Astrocyte (in vitro differentiated cells and primary cell): Measurements from ENCODE around the gene PPP1R15A. TPM values are rescaled to one million over a fixed set of nuclear protein-coding genes. Genes with fewer than 3 reads are reported as not detected.
A peak's percentile ranks its signal among the peaks of the same experiment; 100 is the strongest.

Source experiments
- DNase-seq: peaks from one replicate; pipeline ENCODE4 v3.0.0-alpha.2; 2010; ENCODE audit warnings: low read depth
- FAIRE-seq: peaks from 2 replicates; lab custom pipeline; 2011; peaks lifted over from hg19 to GRCh38; lab: Jason Lieb, UNC
- H2AFZ ChIP-seq: 2 replicates; pipeline ENCODE4 v1.6.0; 2012; ENCODE audit warnings: low read depth, low read length, inconsistent platforms
- H3K27ac ChIP-seq: 2 replicates; pipeline ENCODE4 v1.5.1; 2011; ENCODE audit warnings: low read depth, low read length, inconsistent platforms
- H3K27me3 ChIP-seq: 2 replicates; pipeline ENCODE4 v1.6.0; 2011; ENCODE audit warnings: low read length, inconsistent platforms; ENCODE audit not compliant: insufficient read depth
- H3K36me3 ChIP-seq: 2 replicates; pipeline ENCODE4 v1.5.1; 2011; ENCODE audit warnings: low read length, inconsistent platforms; ENCODE audit not compliant: insufficient read depth
- H3K4me1 ChIP-seq: 2 replicates; pipeline ENCODE4 v1.5.1; 2011; ENCODE audit warnings: low read length, inconsistent platforms; ENCODE audit not compliant: insufficient read depth
- H3K4me2 ChIP-seq: 2 replicates; pipeline ENCODE4 v1.6.0; 2012; ENCODE audit warnings: low read length, inconsistent platforms
- H3K4me3 ChIP-seq: 2 replicates; pipeline ENCODE4 v1.5.1; 2011; ENCODE audit warnings: low read depth, mild to moderate bottlenecking, low read length, inconsistent platforms; ENCODE audit not compliant: insufficient read depth
- H3K79me2 ChIP-seq: 2 replicates; pipeline ENCODE4 v1.6.0; 2012; ENCODE audit warnings: mild to moderate bottlenecking, low read length, inconsistent platforms; ENCODE audit not compliant: insufficient read depth
- H3K9ac ChIP-seq: 2 replicates; pipeline ENCODE4 v1.6.0; 2012; ENCODE audit warnings: mild to moderate bottlenecking, low read length, inconsistent platforms
- H3K9me3 ChIP-seq: 2 replicates; pipeline ENCODE4 v1.5.1; 2012; ENCODE audit warnings: low read depth, mild to moderate bottlenecking, low read length, inconsistent platforms; ENCODE audit not compliant: insufficient read depth
- H4K20me1 ChIP-seq: 2 replicates; pipeline ENCODE4 v1.6.0; 2012; ENCODE audit warnings: low read length, inconsistent platforms; ENCODE audit not compliant: insufficient read depth
- H3K27ac Mint-ChIP-seq: one replicate; pipeline ENCODE4 v1.8.0; 2021; ENCODE audit warnings: mild to moderate bottlenecking, mixed read lengths; ENCODE audit not compliant: unreplicated experiment
- H3K27me3 Mint-ChIP-seq: one replicate; pipeline ENCODE4 v1.8.0; 2021; ENCODE audit warnings: low read depth, mixed read lengths; ENCODE audit not compliant: unreplicated experiment
- H3K36me3 Mint-ChIP-seq: one replicate; pipeline ENCODE4 v1.8.0; 2021; ENCODE audit warnings: low read depth, mixed read lengths; ENCODE audit not compliant: unreplicated experiment
- H3K4me1 Mint-ChIP-seq: one replicate; pipeline ENCODE4 v1.8.0; 2021; ENCODE audit warnings: low read depth, mixed read lengths; ENCODE audit not compliant: unreplicated experiment
- H3K4me3 Mint-ChIP-seq: one replicate; pipeline ENCODE4 v1.8.0; 2021; ENCODE audit warnings: mild to moderate bottlenecking, moderate library complexity, mixed read lengths; ENCODE audit not compliant: unreplicated experiment
- H3K9me3 Mint-ChIP-seq: one replicate; pipeline ENCODE4 v1.8.0; 2021; ENCODE audit warnings: mild to moderate bottlenecking, mixed read lengths; ENCODE audit not compliant: unreplicated experiment
- EZH2 ChIP-seq: IDR thresholded peaks from 2 replicates; pipeline ENCODE4 v1.6.1; 2012; ENCODE audit warnings: mild to moderate bottlenecking, low read length, inconsistent platforms; ENCODE audit not compliant: insufficient read depth
- total RNA-seq: library from RNA; stranded (reverse); gene quantifications from 2 replicates; pipeline ENCODE4 v1.2.1, GENCODE V29; 2021
- TF ChIP-seq, protein P1 (sequence below): IDR thresholded peaks from 2 replicates; pipeline ENCODE4 v1.5.1; 2011; ENCODE audit warnings: low read depth, mild to moderate bottlenecking, inconsistent platforms, low read length, moderate library complexity; ENCODE audit not compliant: insufficient read depth

The PPP1R15A gene
- total RNA-seq, 1 donor from 2014 or later: 53.2 TPM

DNA sequence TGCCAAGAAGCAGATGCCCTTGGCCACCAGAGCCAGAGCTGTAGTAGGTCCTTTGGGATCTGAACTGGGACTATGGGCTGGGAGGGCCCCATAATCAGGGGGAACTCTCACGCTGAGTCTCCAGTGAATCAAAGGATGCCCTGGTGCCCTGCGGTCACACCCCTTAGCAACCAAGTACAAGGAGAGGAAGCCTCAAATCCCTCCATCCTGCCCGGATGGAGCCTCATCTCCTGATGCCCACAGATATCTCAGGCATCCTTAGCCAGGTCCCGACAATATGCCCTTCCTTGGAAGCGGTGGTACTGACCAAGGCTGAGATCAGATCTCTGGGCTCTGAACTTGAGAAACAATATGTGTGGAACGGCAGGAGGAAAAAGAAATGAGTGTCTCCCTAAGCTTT is 5.5 kb upstream of the PPP1R15A start:
- H2AFZ ChIP-seq: no peak overlapping the region
- H4K20me1 ChIP-seq: no peaks in the 10 kb centered on the region
- peaks cover 14% of the 10 kb centered on the region for H3K79me2 ChIP-seq
- Mint-ChIP-seq H3K27me3 (peaks cover 2% of the 10 kb centered on the region), H3K4me1 (peaks cover 10% of the 10 kb centered on the region), H3K27ac (no peak overlapping the region), H3K36me3 (peaks cover 14% of the 10 kb centered on the region), H3K9me3 (no peaks in the 10 kb centered on the region), H3K4me3 (peak overlapping the region; percentile 87)
- H3K27me3 ChIP-seq: no peaks in the 10 kb centered on the region
- H3K36me3 ChIP-seq: no peaks in the 10 kb centered on the region
- TF ChIP-seq EZH2: no peak
- TF ChIP-seq, protein P1, sequence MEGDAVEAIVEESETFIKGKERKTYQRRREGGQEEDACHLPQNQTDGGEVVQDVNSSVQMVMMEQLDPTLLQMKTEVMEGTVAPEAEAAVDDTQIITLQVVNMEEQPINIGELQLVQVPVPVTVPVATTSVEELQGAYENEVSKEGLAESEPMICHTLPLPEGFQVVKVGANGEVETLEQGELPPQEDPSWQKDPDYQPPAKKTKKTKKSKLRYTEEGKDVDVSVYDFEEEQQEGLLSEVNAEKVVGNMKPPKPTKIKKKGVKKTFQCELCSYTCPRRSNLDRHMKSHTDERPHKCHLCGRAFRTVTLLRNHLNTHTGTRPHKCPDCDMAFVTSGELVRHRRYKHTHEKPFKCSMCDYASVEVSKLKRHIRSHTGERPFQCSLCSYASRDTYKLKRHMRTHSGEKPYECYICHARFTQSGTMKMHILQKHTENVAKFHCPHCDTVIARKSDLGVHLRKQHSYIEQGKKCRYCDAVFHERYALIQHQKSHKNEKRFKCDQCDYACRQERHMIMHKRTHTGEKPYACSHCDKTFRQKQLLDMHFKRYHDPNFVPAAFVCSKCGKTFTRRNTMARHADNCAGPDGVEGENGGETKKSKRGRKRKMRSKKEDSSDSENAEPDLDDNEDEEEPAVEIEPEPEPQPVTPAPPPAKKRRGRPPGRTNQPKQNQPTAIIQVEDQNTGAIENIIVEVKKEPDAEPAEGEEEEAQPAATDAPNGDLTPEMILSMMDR: no peak
- H3K27ac ChIP-seq: no peak overlapping the region
- H3K4me1 ChIP-seq: peaks cover 15% of the 10 kb centered on the region
- H3K9me3 ChIP-seq: no peaks in the 10 kb centered on the region
- H3K9ac ChIP-seq: peak overlapping the region; percentile 2
- no peak for DNase-seq
- H3K4me3 ChIP-seq: no peak overlapping the region
- no peak for FAIRE-seq
- H3K4me2 ChIP-seq: peak overlapping the region; percentile 98

DNA sequence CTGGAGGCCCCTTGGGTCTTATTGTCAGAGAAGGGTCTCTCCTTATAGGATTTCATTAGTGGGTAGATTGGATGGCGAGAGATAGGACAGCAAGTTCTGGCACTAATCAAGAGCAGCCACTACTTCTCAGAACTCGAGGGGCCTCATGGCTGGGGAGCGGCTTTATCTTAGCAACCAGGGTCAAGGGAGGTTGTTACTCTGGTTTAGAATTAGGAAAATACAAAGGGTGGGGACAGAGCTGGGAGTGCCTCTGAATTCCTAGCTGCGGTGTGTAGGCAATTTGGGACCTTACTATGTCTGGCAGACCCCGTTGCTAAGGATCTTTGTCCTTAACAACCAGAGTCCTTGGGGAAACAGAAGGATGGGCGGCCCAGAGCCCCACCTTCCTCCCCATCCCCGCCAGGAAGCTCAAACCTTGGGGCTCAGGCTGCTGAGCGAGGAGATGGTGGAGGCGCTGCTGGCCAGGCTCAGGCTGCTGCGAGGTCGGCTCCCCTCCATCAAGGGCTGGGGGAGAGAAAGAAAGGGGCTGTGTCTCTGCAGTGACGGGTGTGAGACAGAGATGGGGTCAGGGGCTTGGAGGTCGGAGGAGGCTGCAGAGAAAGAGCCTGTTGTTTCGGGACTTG is 5.0 kb upstream of the PPP1R15A start:
- Histone ChIP-seq H3K4me1 (peaks cover 15% of the 10 kb centered on the region), H3K9ac (peak overlapping the region; percentile 91), H3K9me3 (no peaks in the 10 kb centered on the region), H3K27ac (no peak overlapping the region), H3K36me3 (no peaks in the 10 kb centered on the region), H3K27me3 (no peaks in the 10 kb centered on the region), H3K4me2 (peak overlapping the region; percentile 98), H3K4me3 (peak overlapping the region; percentile 54), H2AFZ (no peak overlapping the region), H4K20me1 (no peaks in the 10 kb centered on the region), H3K79me2 (peaks cover 14% of the 10 kb centered on the region)
- H3K36me3 Mint-ChIP-seq: peaks cover 12% of the 10 kb centered on the region
- TF ChIP-seq, protein P1: no peak
- TF ChIP-seq EZH2: no peak
- FAIRE-seq (no peak), DNase-seq (no peak)
- no peaks in the 10 kb centered on the region for H3K27me3 Mint-ChIP-seq
- H3K27ac Mint-ChIP-seq: no peak overlapping the region
- H3K4me3 Mint-ChIP-seq: peak overlapping the region; percentile 87
- H3K9me3 Mint-ChIP-seq: no peaks in the 10 kb centered on the region
- peaks cover 10% of the 10 kb centered on the region for H3K4me1 Mint-ChIP-seq

DNA sequence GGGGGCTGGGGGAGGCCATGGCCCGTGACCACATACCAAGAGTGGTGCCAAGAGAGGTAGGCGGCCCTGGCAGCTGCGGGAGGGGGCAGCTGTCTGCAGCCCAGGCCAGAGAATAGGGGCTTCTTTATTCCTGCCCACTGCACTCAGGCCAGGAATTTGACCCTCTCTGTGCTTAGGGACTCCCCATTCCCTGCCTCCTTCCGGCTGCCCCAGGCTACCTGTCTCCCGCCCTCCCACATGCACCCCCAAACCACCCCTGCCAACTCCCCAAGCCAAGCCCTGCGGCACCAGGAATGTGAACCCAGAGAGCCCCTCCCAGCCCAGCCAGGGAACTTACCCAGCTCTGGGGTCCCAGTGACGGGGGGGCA is 4.5 kb upstream of the PPP1R15A start:
- FAIRE-seq (no peak), DNase-seq (no peak)
- H3K9me3 ChIP-seq: no peaks in the 10 kb centered on the region
- H3K27ac ChIP-seq: peak overlapping the region; percentile 45
- no peaks in the 10 kb centered on the region for H3K27me3 ChIP-seq
- peak overlapping the region; percentile 94 for H3K27ac Mint-ChIP-seq
- peaks cover 10% of the 10 kb centered on the region for H3K4me1 Mint-ChIP-seq
- peak overlapping the region; percentile 82 for H2AFZ ChIP-seq
- H3K4me3 Mint-ChIP-seq: peak overlapping the region; percentile 87
- H3K36me3 Mint-ChIP-seq: peaks cover 12% of the 10 kb centered on the region
- H3K4me3 ChIP-seq: peak overlapping the region; percentile 54
- peaks cover 19% of the 10 kb centered on the region for H3K79me2 ChIP-seq
- H3K9me3 Mint-ChIP-seq: no peaks in the 10 kb centered on the region
- peak overlapping the region; percentile 91 for H3K9ac ChIP-seq
- H4K20me1 ChIP-seq: peaks cover 3% of the 10 kb centered on the region
- TF ChIP-seq, protein P1: no peak
- TF ChIP-seq EZH2: no peak
- no peaks in the 10 kb centered on the region for H3K36me3 ChIP-seq
- H3K4me1 ChIP-seq: peaks cover 15% of the 10 kb centered on the region
- peak overlapping the region; percentile 98 for H3K4me2 ChIP-seq
- H3K27me3 Mint-ChIP-seq: no peaks in the 10 kb centered on the region
